SU-DHL-6 (cell line): ENCODE results near the gene KRTAP5-4.

Source experiments
- H2AFZ ChIP-seq: fragments of 200-600 bp; sonication (generic); 2 replicates; pipeline ENCODE4 v1.6.1; 2014; ENCODE audit warnings: low read depth, mild to moderate bottlenecking, moderate library complexity, mixed read lengths, antibody characterized with exemption, low read length; ENCODE audit not compliant: severe bottlenecking
- H3F3A ChIP-seq: fragments of 200-600 bp; shearing (Covaris generic); 2 replicates; pipeline ENCODE4 v1.6.0; 2016; ENCODE audit warnings: antibody characterized with exemption, mild to moderate bottlenecking; ENCODE audit not compliant: insufficient read depth
- H3K27ac ChIP-seq: fragments of 200-600 bp; sonication (generic); 2 replicates; pipeline ENCODE4 v1.5.1; 2016; ENCODE audit warnings: low read depth, mild to moderate bottlenecking, low read length, moderate library complexity, mixed read lengths
- H3K27me3 ChIP-seq: fragments of 200-600 bp; sonication (generic), shearing (Covaris generic); 2 replicates; pipeline ENCODE4 v1.6.0; 2014; ENCODE audit warnings: mild to moderate bottlenecking, low read length
- H3K36me3 ChIP-seq: fragments of 200-600 bp; sonication (generic); 2 replicates; pipeline ENCODE4 v1.6.1; 2014; ENCODE audit warnings: mild to moderate bottlenecking, low read length, mixed read lengths
- H3K4me2 ChIP-seq: fragments of 300-600, 200-600 bp; shearing (Covaris generic), sonication (generic); 2 replicates; pipeline ENCODE4 v1.6.0; 2014; ENCODE audit warnings: low read length, low read depth, mild to moderate bottlenecking; ENCODE audit not compliant: poor library complexity, severe bottlenecking
- H3K4me3 ChIP-seq: fragments of 200-600 bp; sonication (generic); 2 replicates; pipeline ENCODE4 v1.5.1; 2014; ENCODE audit warnings: antibody characterized with exemption, low read length, mild to moderate bottlenecking, mixed read lengths; ENCODE audit not compliant: insufficient read depth, poor library complexity, severe bottlenecking
- H3K79me2 ChIP-seq: fragments of 200-600 bp; sonication (generic); 2 replicates; pipeline ENCODE4 v1.6.1; 2014; ENCODE audit warnings: mild to moderate bottlenecking, low read length, moderate library complexity; ENCODE audit not compliant: insufficient read depth
- H3K9ac ChIP-seq: fragments of 200-600 bp; sonication (generic); 2 replicates; pipeline ENCODE4 v1.7.0; 2014; ENCODE audit warnings: mild to moderate bottlenecking, low read length
- H3K9me2 ChIP-seq: fragments of 200-600 bp; sonication (generic); replicated peaks from 2 replicates; pipeline ENCODE4 v1.6.1; 2014; ENCODE audit warnings: low read length; ENCODE audit not compliant: insufficient read depth
- H3K9me3 ChIP-seq: fragments of 200-600 bp; sonication (generic); 2 replicates; pipeline ENCODE4 v1.6.1; 2014; ENCODE audit warnings: low read length, mixed read lengths; ENCODE audit not compliant: insufficient read depth
- H4K20me1 ChIP-seq: fragments of 200-600 bp; sonication (generic); 2 replicates; pipeline ENCODE4 v1.6.1; 2014; ENCODE audit warnings: low read depth, mild to moderate bottlenecking, antibody characterized with exemption, low read length, moderate library complexity, mixed read lengths
- CTCF ChIP-seq: fragments of 200-600 bp; sonication (generic); IDR thresholded peaks from one replicate; pipeline ENCODE4 v1.5.1; 2017; ENCODE audit warnings: antibody characterized with exemption, mild to moderate bottlenecking, low read length, moderate library complexity; ENCODE audit not compliant: insufficient read depth, poor library complexity, severe bottlenecking
- EZH2phosphoT487 ChIP-seq: fragments of 200-600 bp; sonication (generic), shearing (Covaris generic); conservative IDR thresholded peaks from 2 replicates; pipeline ENCODE4 v1.6.1; 2018; ENCODE audit warnings: mild to moderate bottlenecking, antibody characterized with exemption, low read length, moderate library complexity, mixed read lengths

KRTAP5-4 gene

GRCh38 chr11:1574933-1575242, 47.0 kb downstream of the KRTAP5-4 start:
- no peak overlapping the region for H3K4me3 ChIP-seq
- H3K27me3 ChIP-seq = no peaks in the 10 kb centered on the region

GRCh38 chr11:1574238-1574932, 47.6 kb downstream of the KRTAP5-4 start:
- TF ChIP-seq CTCF = peak; percentile 82
- no peak for TF ChIP-seq EZH2phosphoT487
- H3K27ac ChIP-seq = no peak overlapping the region
- peak overlapping the region; percentile 68 for H3K4me2 ChIP-seq
- no peaks in the 10 kb centered on the region for H3K9me2 ChIP-seq
- H4K20me1 ChIP-seq = no peaks in the 10 kb centered on the region
- H3F3A ChIP-seq = no peaks in the 10 kb centered on the region
- no peaks in the 10 kb centered on the region for H3K27me3 ChIP-seq
- H3K4me3 ChIP-seq = peak overlapping the region; percentile 47
- no peaks in the 10 kb centered on the region for H3K79me2 ChIP-seq
- no peaks in the 10 kb centered on the region for H3K9me3 ChIP-seq
- H3K9ac ChIP-seq = peak overlapping the region; percentile 32; the same call in 1 of the 2 replicates
- no peaks in the 10 kb centered on the region for H3K36me3 ChIP-seq
- H2AFZ ChIP-seq = no peak overlapping the region

More at GRCh38 chr11:1574933-1575242, 47.0 kb downstream of the KRTAP5-4 start:
- H3K36me3 ChIP-seq = no peaks in the 10 kb centered on the region
- 0 out of 2 replicates have a peak, but pooled peaks have one; percentile 46 for TF ChIP-seq EZH2phosphoT487
- no peak for TF ChIP-seq CTCF
- no peaks in the 10 kb centered on the region for H3K9me2 ChIP-seq
- no peaks in the 10 kb centered on the region for H3K79me2 ChIP-seq
- H2AFZ ChIP-seq = no peak overlapping the region
- no peaks in the 10 kb centered on the region for H4K20me1 ChIP-seq
- no peak overlapping the region for H3K9ac ChIP-seq
- H3K27ac ChIP-seq = no peak overlapping the region
- no peaks in the 10 kb centered on the region for H3K9me3 ChIP-seq
- no peaks in the 10 kb centered on the region for H3F3A ChIP-seq
- H3K4me2 ChIP-seq = no peak overlapping the region

- H3K9ac ChIP-seq = peak overlapping the region; percentile 32; the same call in 1 of the 2 replicates
- no peaks in the 10 kb centered on the region for H3K27me3 ChIP-seq
- peak overlapping the region; percentile 68 for H3K4me2 ChIP-seq
- TF ChIP-seq EZH2phosphoT487 (no peak), CTCF (no peak)
- H3K79me2 ChIP-seq = no peaks in the 10 kb centered on the region
- H3K27ac ChIP-seq = no peak overlapping the region
- H3K9me2 ChIP-seq = no peaks in the 10 kb centered on the region
- H3K4me3 ChIP-seq = peak overlapping the region; percentile 47
- H2AFZ ChIP-seq = no peak overlapping the region
- no peaks in the 10 kb centered on the region for H3K9me3 ChIP-seq
- H4K20me1 ChIP-seq = no peaks in the 10 kb centered on the region
- no peaks in the 10 kb centered on the region for H3K36me3 ChIP-seq
- no peaks in the 10 kb centered on the region for H3F3A ChIP-seq
Observed at GRCh38 chr11:1573903-1574237, 48.1 kb downstream of the KRTAP5-4 start.
